Activated CD8-positive, alpha-beta memory T cell treated with anti-CD3 and anti-CD28 coated beads, Interleukin-2, amount 50 U/mL, for 4 hours (primary cell): ENCODE data around the gene LARGE2.
A peak's percentile ranks its signal among the peaks of the same experiment; 100 is the strongest.

ENCODE experiments used
- DNase-seq: peaks from one replicate; pipeline ENCODE4 v3.0.0-alpha.2; 2020

LARGE2 gene

GRCh38 chr11:45922425-45923082 lies at the start of gene LARGE2:
Gene LARGE2, plus strand, starts transcription at chr11:45922656. Its CDS starts 227 bp downstream, at chr11:45922883.
- peak; percentile 41 for DNase-seq

- no peak for DNase-seq
Observed at GRCh38 chr11:45876401-45876800, 46.1 kb upstream of the LARGE2 start.

GRCh38 chr11:45877221-45877620 lies 45.2 kb upstream of the LARGE2 start:
- no peak for DNase-seq

- DNase-seq: no peak
Observed at GRCh38 chr11:45877845-45878244, 44.6 kb upstream of the LARGE2 start.

GRCh38 chr11:45879803-45880686 lies 42.4 kb upstream of the LARGE2 start:
- no peak for DNase-seq

- DNase-seq: no peak
Observed at GRCh38 chr11:45880772-45881570, 41.5 kb upstream of the LARGE2 start.

GRCh38 chr11:45881708-45882368 lies 40.6 kb upstream of the LARGE2 start:
- DNase-seq: no peak

- no peak for DNase-seq
Observed at GRCh38 chr11:45884596-45885185, 37.8 kb upstream of the LARGE2 start.

GRCh38 chr11:45885274-45885920 lies 37.1 kb upstream of the LARGE2 start, which contains the start of gene MAPK8IP1:
Gene MAPK8IP1, plus strand, starts transcription at chr11:45885651. Its CDS starts 170 bp downstream, at chr11:45885821.
- DNase-seq: peak; percentile 41

GRCh38 chr11:45885921-45886721 lies 36.3 kb upstream of the LARGE2 start:
- DNase-seq: no peak

- no peak for DNase-seq
Observed at GRCh38 chr11:45886816-45887520, 35.5 kb upstream of the LARGE2 start.

GRCh38 chr11:45887587-45887986 lies 34.9 kb upstream of the LARGE2 start:
- no peak for DNase-seq

- DNase-seq: no peak
Observed at GRCh38 chr11:45889555-45889954, 32.9 kb upstream of the LARGE2 start.

- DNase-seq: no peak
Observed at GRCh38 chr11:45889966-45890365, 32.5 kb upstream of the LARGE2 start.

GRCh38 chr11:45890886-45891550 lies 31.4 kb upstream of the LARGE2 start:
- no peak for DNase-seq

GRCh38 chr11:45892856-45893255 lies 29.6 kb upstream of the LARGE2 start:
- no peak for DNase-seq

GRCh38 chr11:45894555-45895247 lies 27.8 kb upstream of the LARGE2 start:
- DNase-seq: no peak

- DNase-seq: no peak
Observed at GRCh38 chr11:45895553-45896259, 26.8 kb upstream of the LARGE2 start.
